Hepatocyte (in vitro differentiated cells): ENCODE measurements around the gene DPPA5. TPM values are rescaled to one million over a fixed set of nuclear protein-coding genes. Genes with fewer than 3 reads are reported as not detected.
"Not testable (repeated sequence)": the region's sequence is repeated elsewhere in the genome, so short reads cannot be mapped to it uniquely, and the experiment has no call there.

ENCODE experiments used
- DNase-seq: peaks from one replicate; pipeline ENCODE4 v3.0.0-alpha.2; 2016; ENCODE audit warnings: low spot score
- H2AFZ ChIP-seq: fragments of 200-600 bp; sonication (generic); 2 replicates; pipeline ENCODE4 v1.6.0; 2016; ENCODE audit warnings: antibody characterized with exemption, mild to moderate bottlenecking
- H3K27ac ChIP-seq: fragments of 200-600 bp; sonication (generic); 2 replicates; pipeline ENCODE4 v1.5.1; 2016; ENCODE audit warnings: mild to moderate bottlenecking
- H3K27me3 ChIP-seq: fragments of 200-600 bp; sonication (generic); 2 replicates; pipeline ENCODE4 v1.6.1; 2016
- H3K36me3 ChIP-seq: fragments of 200-600 bp; sonication (generic); replicated peaks from 2 replicates; pipeline ENCODE4 v1.5.1; 2016; ENCODE audit warnings: low read depth; ENCODE audit not compliant: insufficient read depth
- H3K4me1 ChIP-seq: fragments of 200-600 bp; sonication (generic); 2 replicates; pipeline ENCODE4 v1.5.1; 2016; ENCODE audit warnings: mild to moderate bottlenecking, moderate library complexity; ENCODE audit not compliant: insufficient read depth
- H3K4me2 ChIP-seq: fragments of 200-600 bp; sonication (generic); 2 replicates; pipeline ENCODE4 v1.6.0; 2016
- H3K4me3 ChIP-seq: fragments of 200-600 bp; sonication (generic); 2 replicates; pipeline ENCODE4 v1.5.1; 2016; ENCODE audit warnings: mild to moderate bottlenecking
- H3K79me2 ChIP-seq: fragments of 200-600 bp; sonication (generic); 2 replicates; pipeline ENCODE4 v1.6.0; 2017; ENCODE audit warnings: mild to moderate bottlenecking
- H3K9me2 ChIP-seq: fragments of 200-600 bp; sonication (generic); replicated peaks from 2 replicates; pipeline ENCODE4 v1.6.0; 2017; ENCODE audit warnings: mild to moderate bottlenecking; ENCODE audit not compliant: insufficient read depth
- H3K9me3 ChIP-seq: fragments of 200-600 bp; sonication (generic); 2 replicates; pipeline ENCODE4 v1.5.1; 2016; ENCODE audit warnings: low read depth, mild to moderate bottlenecking
- H4K20me1 ChIP-seq: fragments of 200-600 bp; sonication (generic); 2 replicates; pipeline ENCODE4 v1.6.0; 2016; ENCODE audit warnings: mild to moderate bottlenecking; ENCODE audit not compliant: insufficient read depth, poor library complexity, severe bottlenecking
- CTCF ChIP-seq: fragments of 200-600 bp; sonication (generic); IDR thresholded peaks from 2 replicates; pipeline ENCODE4 v1.5.1; 2016; ENCODE audit warnings: antibody characterized with exemption, mild to moderate bottlenecking; ENCODE audit not compliant: poor library complexity
- EZH2 ChIP-seq: fragments of 200-600 bp; sonication (generic); IDR thresholded peaks from 2 replicates; pipeline ENCODE4 v1.6.1; 2016; ENCODE audit warnings: antibody characterized with exemption, mild to moderate bottlenecking, borderline replicate concordance
- WGBS: methylation state at CpG from one replicate; pipeline ENCODE4 v1.1.6; 2016; ENCODE audit warnings: low lambda C conversion rate; ENCODE audit errors: missing lambda C conversion rate; 5-methylcytosine and 5-hydroxymethylcytosine counted together
- polyA plus RNA-seq: library from polyadenylated mRNA; unstranded; fragments of >200 nt; fragmentation: Nextera tagmentation; extraction: Ambion mirVana; gene quantifications from 2 replicates; pipeline ENCODE4 v1.2.1, GENCODE V29; 2016
- small RNA-seq: library from RNA; depleted of rRNA; stranded (forward); fragments of <200 nt; gene quantifications from one replicate; pipeline ENCODE3, GENCODE V24; 2014
- total RNA-seq: library from RNA; depleted of rRNA; stranded (reverse); fragments of >200 nt; gene quantifications from 2 replicates; pipeline ENCODE4 v1.2.3, GENCODE V29; 2014

Gene DPPA5
- total and polyA plus RNA-seq, 2 experiments from 2014 or later: not detected

- Histone ChIP-seq H3K27ac (peak overlapping the region; percentile 85), H3K4me2 (peak overlapping the region; percentile 88), H3K4me3 (peak overlapping the region; percentile 72), H3K9me3 (no peaks in the 10 kb centered on the region), H3K4me1 (peaks cover 12% of the 10 kb centered on the region), H3K79me2 (peaks cover 24% of the 10 kb centered on the region), H3K27me3 (no peaks in the 10 kb centered on the region), H2AFZ (peak overlapping the region; percentile 92), H3K36me3 (no peaks in the 10 kb centered on the region), H4K20me1 (no peaks in the 10 kb centered on the region), H3K9me2 (no peaks in the 10 kb centered on the region)
- peak; percentile 30 for TF ChIP-seq CTCF
- no peak for TF ChIP-seq EZH2
- peak; percentile 28 for DNase-seq
- WGBS: 76% methylated on average over 26 of the region's 26 CpGs
These were observed 45.2 kb downstream of the DPPA5 start for GRCh38 chr6:73308712-73309534.

GRCh38 chr6:73303773-73304172, 50.3 kb downstream of the DPPA5 start:
- not testable (repeated sequence) for H3K9me2 ChIP-seq, H3K4me1 ChIP-seq, H3K27ac ChIP-seq, H3K4me3 ChIP-seq, H3K27me3 ChIP-seq, H4K20me1 ChIP-seq, H3K9me3 ChIP-seq, DNase-seq, H3K36me3 ChIP-seq, H3K4me2 ChIP-seq, H2AFZ ChIP-seq
- WGBS: 97% methylated on average over 7 of the region's 7 CpGs
- H3K79me2 ChIP-seq: peaks cover 20% of the 10 kb centered on the region

Small RNA genes lying within 50 kb of the gene (small RNA-seq; reads per million reads assigned to genes)
- gene RPL39P3: 0.99 reads per million, percentile 71 among the genes with 10 or more reads in this experiment

Other genes starting within 250 kb of the DPPA5 start
- not detected in 2 replicates for gene KHDC1L, start 128.8 kb downstream of the DPPA5 start, total RNA-seq
- 0.61 TPM in 1 of 2 replicates, not detected in the other for gene KHDC1L, start 128.8 kb downstream of the DPPA5 start, polyA plus RNA-seq
- gene KHDC1, start 91.1 kb downstream of the DPPA5 start, total RNA-seq: 4.3 and 6.9 TPM in 2 replicates
- 5.5 and 7.3 TPM in 2 replicates for gene KHDC1, start 91.1 kb downstream of the DPPA5 start, polyA plus RNA-seq
- gene KHDC3L, start 8.4 kb upstream of the DPPA5 start, total RNA-seq: not detected in 2 replicates
- not detected in 2 replicates for gene KHDC3L, start 8.4 kb upstream of the DPPA5 start, polyA plus RNA-seq
- not detected in 2 replicates for gene OOEP, start 15.6 kb upstream of the DPPA5 start, total RNA-seq
- gene OOEP, start 15.6 kb upstream of the DPPA5 start, polyA plus RNA-seq: not detected in 2 replicates
- gene DDX43, start 40.6 kb upstream of the DPPA5 start, total RNA-seq: not detected in 2 replicates
- 0.07 TPM in 1 of 2 replicates, not detected in the other for gene DDX43, start 40.6 kb upstream of the DPPA5 start, polyA plus RNA-seq
- 0.50 and 1.0 TPM in 2 replicates for gene CGAS, start 98.0 kb upstream of the DPPA5 start, total RNA-seq
- gene CGAS, start 98.0 kb upstream of the DPPA5 start, polyA plus RNA-seq: 0.18 and 0.35 TPM in 2 replicates
- gene MTO1, start 107.5 kb upstream of the DPPA5 start, total RNA-seq: 27.4 and 28.2 TPM in 2 replicates
- 13.1 and 19.2 TPM in 2 replicates for gene MTO1, start 107.5 kb upstream of the DPPA5 start, polyA plus RNA-seq
- 11,226 and 12,699 TPM in 2 replicates for gene EEF1A1, start 166.8 kb upstream of the DPPA5 start, total RNA-seq
- gene EEF1A1, start 166.8 kb upstream of the DPPA5 start, polyA plus RNA-seq: 2,468 and 2,627 TPM in 2 replicates